Right lobe of liver (tissue), 4 donors: ENCODE measurements around the gene SMG1.

Experiments
- POLR2A ChIP-seq: fragments of 450-650 bp; IDR thresholded peaks from one replicate; pipeline ENCODE4 v1.6.1; 2017; ENCODE audit warnings: antibody characterized with exemption, mild to moderate bottlenecking
- TF ChIP-seq, protein P1 (sequence below), 4 donors: fragments of 200-600 bp in 3 of 4; fragments of 450-650 bp in 1 of 4; IDR thresholded peaks; one replicate each; pipeline versions ENCODE4 v1.5.1 to v1.8.0; 2016 to 2022; ENCODE audit warnings: antibody characterized with exemption in 4 of 4, mild to moderate bottlenecking in 2 of 4
- donor health status: DM: no; HTN: no; CAD: no.
- donor health status: DM: no; HTN: no; CAD: no.
- donor health status: DM: no; HTN: yes; CAD: no.

DNA sequence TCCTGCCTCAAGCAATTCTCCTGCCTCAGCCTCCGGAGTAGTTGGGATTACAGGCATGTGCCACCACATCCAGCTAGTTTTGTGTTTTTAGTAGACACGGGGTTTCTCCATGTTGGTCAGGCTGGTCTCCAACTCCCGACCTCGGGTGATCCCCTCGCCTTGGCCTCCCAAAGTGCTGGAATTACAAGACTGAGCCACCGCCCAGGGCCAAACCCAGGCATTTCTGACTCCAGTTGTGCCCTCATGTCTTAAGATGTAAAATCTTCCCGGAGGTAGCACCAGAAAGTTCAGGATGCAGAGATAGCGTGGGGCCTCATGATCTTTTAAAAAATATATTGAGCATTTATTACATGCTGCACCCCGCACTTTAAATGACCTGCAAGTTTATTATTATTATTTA is 12.8 kb upstream of the SMG1 start:
- TF ChIP-seq, protein P1, sequence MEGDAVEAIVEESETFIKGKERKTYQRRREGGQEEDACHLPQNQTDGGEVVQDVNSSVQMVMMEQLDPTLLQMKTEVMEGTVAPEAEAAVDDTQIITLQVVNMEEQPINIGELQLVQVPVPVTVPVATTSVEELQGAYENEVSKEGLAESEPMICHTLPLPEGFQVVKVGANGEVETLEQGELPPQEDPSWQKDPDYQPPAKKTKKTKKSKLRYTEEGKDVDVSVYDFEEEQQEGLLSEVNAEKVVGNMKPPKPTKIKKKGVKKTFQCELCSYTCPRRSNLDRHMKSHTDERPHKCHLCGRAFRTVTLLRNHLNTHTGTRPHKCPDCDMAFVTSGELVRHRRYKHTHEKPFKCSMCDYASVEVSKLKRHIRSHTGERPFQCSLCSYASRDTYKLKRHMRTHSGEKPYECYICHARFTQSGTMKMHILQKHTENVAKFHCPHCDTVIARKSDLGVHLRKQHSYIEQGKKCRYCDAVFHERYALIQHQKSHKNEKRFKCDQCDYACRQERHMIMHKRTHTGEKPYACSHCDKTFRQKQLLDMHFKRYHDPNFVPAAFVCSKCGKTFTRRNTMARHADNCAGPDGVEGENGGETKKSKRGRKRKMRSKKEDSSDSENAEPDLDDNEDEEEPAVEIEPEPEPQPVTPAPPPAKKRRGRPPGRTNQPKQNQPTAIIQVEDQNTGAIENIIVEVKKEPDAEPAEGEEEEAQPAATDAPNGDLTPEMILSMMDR (IDR thresholded peaks at IDR 0.05), result no peak
- no peak for TF ChIP-seq POLR2A
